K562 (cell line): ENCODE results near the gene RCSD1. TPM values are rescaled to one million over a fixed set of nuclear protein-coding genes. Genes with fewer than 3 reads are reported as not detected.

Experiments
- ATAC-seq: fragments of 200-7000 bp; cut with Tn5 transposase; 3 replicates; pipeline ENCODE4 v1.9.1; 2020; ENCODE audit warnings: moderate library complexity
- BruUV-seq: library from RNA; stranded (reverse); fragments of 400-500 nt; replicated peaks from 2 replicates; lab custom pipeline; 2021; lab: Mats Ljungman, UMichigan
- CTCF ChIA-PET: fragments of 300-600 bp; formaldehyde crosslinking; extraction: SDS; loops from one replicate; lab custom pipeline; 2021; ENCODE audit warnings: low intra/inter-chr PET ratio; lab: Yijun Ruan, JAX
- POLR2A ChIA-PET: fragments of 300-600, 350-650 bp; sonication (Branson Sonifier 250); formaldehyde crosslinking; extraction: SDS; loops from one replicate; lab custom pipeline; 2021; ENCODE audit warnings: antibody characterized with exemption, inconsistent platforms; lab: Yijun Ruan, JAX
- DNase-seq, 4 experiments: peaks; one replicate each; pipeline versions ENCODE4 v3.0.0 to v3.0.0-alpha.2; 2011 to 2018; ENCODE audit warnings: low spot score in 3 of 4, mixed read lengths in 3 of 4; ENCODE audit errors: extremely low read depth in 1 of 4
- FAIRE-seq: peaks from 2 replicates; lab custom pipeline; 2011; peaks lifted over from hg19 to GRCh38; lab: Jason Lieb, UNC
- H2AFZ ChIP-seq: 2 replicates; pipeline ENCODE4 v1.6.0; 2011; ENCODE audit warnings: low read depth, low read length, control low read depth, inconsistent platforms
- H3K27ac ChIP-seq: fragments of 200-600 bp; 3 replicates; pipeline ENCODE4 v1.8.0; 2011; ENCODE audit warnings: low read depth, mild to moderate bottlenecking, control low read depth, inconsistent platforms, low read length, moderate library complexity, mixed read lengths; ENCODE audit errors: extremely low read depth
- H3K27me3 ChIP-seq, 2 experiments: fragments of 300-600 bp in 1 of 2; 2 replicates in 1 of 2; 3 replicates in 1 of 2; pipeline versions ENCODE4 v1.6.0 to v1.8.0; 2011; ENCODE audit warnings: inconsistent platforms in 2 of 2, low read length in 2 of 2, mild to moderate bottlenecking in 1 of 2, mixed read lengths in 1 of 2, moderate library complexity in 1 of 2; ENCODE audit not compliant: control insufficient read depth in 2 of 2, insufficient read depth in 2 of 2
- H3K36me3 ChIP-seq: fragments of 300-600 bp; 3 replicates; pipeline ENCODE4 v1.8.0; 2011; ENCODE audit warnings: mild to moderate bottlenecking, low read length, inconsistent platforms; ENCODE audit not compliant: control insufficient read depth, insufficient read depth
- H3K4me1 ChIP-seq, 2 experiments: fragments of 200-600 bp in 1 of 2; replicated peaks in 1 of 2; 2 replicates in 1 of 2; 3 replicates in 1 of 2; pipeline versions ENCODE4 v1.5.1 to v1.8.0; 2011; ENCODE audit warnings: inconsistent platforms in 2 of 2, low read length in 2 of 2, mild to moderate bottlenecking in 1 of 2, mixed read lengths in 1 of 2, moderate library complexity in 1 of 2; ENCODE audit not compliant: control insufficient read depth in 2 of 2, insufficient read depth in 2 of 2
- H3K4me2 ChIP-seq: 2 replicates; pipeline ENCODE4 v1.6.1; 2011; ENCODE audit warnings: low read length, control low read depth, inconsistent platforms, mixed read lengths; ENCODE audit not compliant: insufficient read depth
- H3K4me3 ChIP-seq: fragments of 200-600 bp; sonication (generic), shearing (Covaris generic); 2 replicates; pipeline ENCODE4 v1.5.1; 2016; ENCODE audit warnings: control low read depth, inconsistent platforms
- H3K79me2 ChIP-seq: fragments of 200-600 bp; 3 replicates; pipeline ENCODE4 v1.8.0; 2011; ENCODE audit warnings: low read length, inconsistent platforms; ENCODE audit not compliant: control insufficient read depth, insufficient read depth
- H3K9ac ChIP-seq, 2 experiments: 2 replicates each; pipeline versions ENCODE4 v1.6.0 to v1.6.1; 2011; ENCODE audit warnings: low read depth in 2 of 2, low read length in 2 of 2, control low read depth in 1 of 2, inconsistent platforms in 1 of 2, mild to moderate bottlenecking in 1 of 2, mixed read lengths in 1 of 2; ENCODE audit not compliant: insufficient read depth in 1 of 2
- H3K9me1 ChIP-seq: one replicate; pipeline ENCODE4 v1.6.0; 2011; ENCODE audit warnings: inconsistent platforms, mild to moderate bottlenecking, low read length, moderate library complexity; ENCODE audit not compliant: control insufficient read depth, insufficient read depth
- H3K9me3 ChIP-seq: replicated peaks from 2 replicates; pipeline ENCODE4 v1.5.1; 2011; ENCODE audit warnings: low read depth, low read length, inconsistent platforms; ENCODE audit not compliant: control insufficient read depth, insufficient read depth
- H4K20me1 ChIP-seq: replicated peaks from 2 replicates; pipeline ENCODE4 v1.6.1; 2011; ENCODE audit warnings: low read length, inconsistent platforms, mixed read lengths; ENCODE audit not compliant: control insufficient read depth, insufficient read depth
- HIVEP1 ChIP-seq: fragments of 250-450 bp; sonication (Bioruptor Pico); IDR thresholded peaks from 2 replicates; pipeline ENCODE4 v1.4.0; 2020; ENCODE audit warnings: mild to moderate bottlenecking
- ZNF146 ChIP-seq: IDR thresholded peaks from one replicate; pipeline ENCODE4 v1.6.1; 2018; ENCODE audit warnings: missing compliant biosample characterization; ENCODE audit not compliant: unreplicated experiment
- ZNF23 ChIP-seq: fragments of 250-450 bp; sonication (Bioruptor Pico); IDR thresholded peaks from 2 replicates; pipeline ENCODE4 v1.4.0; 2020; ENCODE audit warnings: mild to moderate bottlenecking
- WGBS: fragments of 100-300 bp; shearing (Covaris generic); methylation state at CpG from one replicate; pipeline ENCODE4 v1.1.6; 2016; ENCODE audit warnings: low coverage, mixed read lengths; ENCODE audit not compliant: insufficient coverage; ENCODE audit errors: missing lambda C conversion rate; 5-methylcytosine and 5-hydroxymethylcytosine counted together
- in situ Hi-C: fragments of 300-500 bp; cut with MboI; formaldehyde crosslinking; loops from 4 replicates; pipeline ENCODE4 v1.15.0; 2018; ENCODE audit warnings: inconsistent platforms, mixed read lengths
- intact Hi-C: fragments of 100-400 bp; cut with micrococcal nuclease; formaldehyde crosslinking; loops from 2 replicates; pipeline ENCODE4 v1.14.2; 2022
- polyA plus RNA-seq, 8 experiments: library from polyadenylated mRNA; depleted of rRNA in 4 of 8; stranded (reverse) in 5 of 8; unstranded in 3 of 8; fragments of >200 nt; fragmentation: Nextera tagmentation in 2 of 8; fragmentation: Illumina TruSeq in 1 of 8; extraction: Ambion mirVana in 2 of 8; extraction: Trizol in 1 of 8; gene quantifications; 2 replicates each; pipeline versions ENCODE4 v1.2.1 to v1.2.3, GENCODE V29; 2011 to 2014; ENCODE audit warnings: inconsistent platforms in 1 of 8, missing spikeins in 1 of 8
- total RNA-seq, 7 experiments: library from RNA; depleted of rRNA in 6 of 7; stranded (reverse); fragments of >200 nt in 6 of 7; fragmentation: Illumina TruSeq in 2 of 7; extraction: Trizol in 2 of 7; gene quantifications; 2 replicates each; pipeline versions ENCODE4 v1.2.1 to v1.2.3, GENCODE V29; 2011 to 2021; ENCODE audit warnings: low replicate concordance in 1 of 7

RCSD1 gene
- total and polyA plus RNA-seq, 9 of the 15 experiments (the other 6 are each of a cell fraction or from before 2014, with no cell fraction given): 7.8 to 69.8 (median 45.3) TPM

DNA sequence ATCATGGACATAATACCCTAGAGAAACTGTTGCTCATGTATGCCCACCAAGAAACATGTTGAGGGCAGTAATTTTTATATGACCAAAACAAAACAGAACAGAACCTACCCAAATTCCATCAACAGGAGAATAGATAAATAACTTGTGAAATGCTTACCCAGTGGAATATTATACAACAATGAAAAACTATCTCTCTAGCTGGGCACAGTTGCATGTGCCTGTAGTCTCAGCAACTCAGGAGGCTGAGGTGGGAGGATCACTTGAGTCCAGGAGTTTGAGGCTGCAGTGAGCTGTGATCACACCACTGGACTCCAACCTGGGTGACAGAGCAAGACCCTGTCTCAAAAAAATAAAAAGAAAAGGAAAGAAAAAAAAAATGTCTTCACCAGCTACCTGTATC lies 37.6 kb upstream of the RCSD1 start:
- no peak overlapping the region for H3K27ac ChIP-seq
- no peak for ATAC-seq
- no peak overlapping the region for H3K9ac ChIP-seq
- H3K4me1 ChIP-seq: peaks cover 0 to 2% of the 10 kb centered on the region in 2 experiments; a peak in 2 of 5 replicates
- H3K9me3 ChIP-seq: 0 out of 2 replicates have a peak, but pooled peaks cover 3% of the 10 kb centered on the region
- in situ Hi-C loops (no loop called here), intact Hi-C loops (no loop called here)
- no peaks in the 10 kb centered on the region for H3K27me3 ChIP-seq
- H4K20me1 ChIP-seq: no peaks in the 10 kb centered on the region
- ChIA-PET CTCF (no interaction called here), POLR2A (interaction anchor here (1.0 kb wide), 1 partner anchor 24 kb away, joined by 3 read pairs; no protein-coding TSS in a partner anchor)
- H3K79me2 ChIP-seq: no peaks in the 10 kb centered on the region
- TF ChIP-seq ZNF146 (CRISPR knock-in tag) (peak; percentile 69), ZNF23 (no peak)
- H3K4me3 ChIP-seq: no peak overlapping the region
- no peak overlapping the region for H2AFZ ChIP-seq
- no TSS peak for BruUV-seq
- H3K9me1 ChIP-seq: no peaks in the 10 kb centered on the region
- no peak overlapping the region for H3K4me2 ChIP-seq
- H3K36me3 ChIP-seq: no peaks in the 10 kb centered on the region
- FAIRE-seq: no peak
- no peak for DNase-seq

DNA sequence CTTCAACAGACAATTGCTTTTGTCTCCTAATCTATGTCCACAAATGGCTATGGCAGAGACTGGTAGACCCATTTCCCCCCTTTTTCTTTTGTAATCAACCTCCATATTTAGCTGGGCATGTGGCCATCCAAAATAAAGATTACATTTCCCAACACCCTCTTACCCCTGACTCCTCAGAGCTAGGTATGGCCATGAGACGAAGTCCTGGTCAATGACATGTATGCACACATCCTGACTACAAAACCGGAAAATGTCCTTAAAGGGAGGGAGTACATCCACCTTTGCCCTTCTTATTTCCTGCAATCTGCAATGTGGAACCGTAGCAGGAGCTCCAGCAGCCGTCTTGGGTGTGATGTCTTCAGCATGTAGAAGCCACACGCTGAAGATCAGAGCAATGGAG lies 36.2 kb upstream of the RCSD1 start:
- H2AFZ ChIP-seq: peak overlapping the region; percentile 58
- FAIRE-seq (no peak), DNase-seq (no peak), ATAC-seq (peak; percentile 68)
- no peaks in the 10 kb centered on the region for H3K9me1 ChIP-seq
- H3K4me1 ChIP-seq: peaks cover 0 to 2% of the 10 kb centered on the region in 2 experiments; a peak in 2 of 5 replicates
- intact Hi-C loops (no loop called here), in situ Hi-C loops (no loop called here)
- H3K4me2 ChIP-seq: no peak overlapping the region
- H4K20me1 ChIP-seq: no peaks in the 10 kb centered on the region
- H3K36me3 ChIP-seq: no peaks in the 10 kb centered on the region
- 39% methylated on average over 5 of the region's 5 CpGs for WGBS
- no peaks in the 10 kb centered on the region for H3K27me3 ChIP-seq
- POLR2A ChIA-PET: interaction anchor here (0.7 to 1.6 kb wide), 6 partner anchors 9 to 125 kb away, joined by 3 to 6 read pairs (median 3); no protein-coding TSS in a partner anchor
- H3K9me3 ChIP-seq: peaks cover 3% of the 10 kb centered on the region; the same call in 1 of the 2 replicates
- H3K4me3 ChIP-seq: no peak overlapping the region
- no peak for TF ChIP-seq HIVEP1 (CRISPR knock-in tag)
- no TSS peak for BruUV-seq
- H3K79me2 ChIP-seq: no peaks in the 10 kb centered on the region
- H3K27ac ChIP-seq: no peak overlapping the region
- CTCF ChIA-PET: no interaction called here
- peak overlapping the region in 1 of 2 experiments; percentile 40; a peak in 1 of 4 replicates for H3K9ac ChIP-seq
